ENCODE data around the gene PROKR1.
"Not testable (repeated sequence)": the region's sequence is repeated elsewhere in the genome, so short reads cannot be mapped to it uniquely, and the experiment has no call there.

The PROKR1 gene

DNA sequence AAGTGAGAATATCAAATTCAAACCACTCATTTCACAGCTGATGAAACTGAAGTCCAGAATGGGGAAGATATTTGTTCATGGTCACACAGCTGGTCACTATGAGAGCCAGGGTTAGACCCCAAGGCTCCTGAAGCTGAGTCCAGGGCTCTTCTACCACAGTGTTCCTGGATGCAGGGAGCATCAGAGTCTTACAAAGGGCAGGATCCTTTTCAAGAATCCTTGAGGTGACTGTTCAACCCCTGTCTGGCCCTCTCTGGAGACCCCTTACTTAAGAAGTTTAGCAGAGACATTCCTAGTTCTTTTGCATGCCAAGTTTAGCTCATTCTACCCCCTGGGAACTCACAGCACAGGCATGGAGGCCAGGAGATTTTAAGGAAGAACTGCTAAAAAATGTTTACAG is 15.7 kb downstream of the PROKR1 start:
- DNase-seq, result no peak

DNA sequence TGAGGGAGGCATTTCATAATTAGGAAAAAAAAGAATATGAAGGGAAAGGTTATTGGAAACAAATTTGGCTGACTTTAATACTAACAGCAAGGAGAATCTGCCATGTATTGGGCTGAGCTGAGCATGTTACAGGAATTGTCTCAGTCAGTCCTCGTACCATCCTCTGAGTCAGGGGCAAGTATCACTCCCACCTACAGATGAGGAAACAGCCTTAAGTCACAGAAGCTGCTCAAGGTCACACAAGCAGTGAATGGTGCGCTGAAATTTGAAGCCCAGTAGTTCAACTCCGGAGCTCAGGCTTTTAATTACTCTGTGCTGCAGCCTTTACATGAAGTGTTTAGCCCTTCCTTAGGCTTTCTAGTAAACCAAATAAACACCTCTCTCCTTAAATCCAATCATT is 17.3 kb downstream of the PROKR1 start:
- DNase-seq, result no peak

DNA sequence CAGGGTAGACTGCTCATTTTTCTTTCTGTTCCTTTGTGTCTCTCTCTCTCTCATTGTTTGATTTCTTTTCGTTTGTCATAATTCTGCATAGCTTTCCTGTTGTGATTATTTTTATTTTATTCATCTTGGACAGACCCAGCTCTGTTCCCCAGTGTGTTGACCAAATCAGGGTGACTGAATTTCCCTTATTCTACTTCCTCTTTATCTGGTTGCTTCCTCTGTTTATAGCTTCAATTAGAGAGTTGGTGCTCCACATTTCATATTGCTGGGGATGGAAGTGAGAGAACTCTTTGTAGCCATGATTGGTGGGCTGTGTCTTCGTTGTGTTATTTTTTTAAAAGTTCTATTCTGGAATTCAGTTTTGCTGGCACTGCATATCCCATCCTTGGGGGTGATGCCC is 19.1 kb downstream of the PROKR1 start:
- DNase-seq, result no peak

DNA sequence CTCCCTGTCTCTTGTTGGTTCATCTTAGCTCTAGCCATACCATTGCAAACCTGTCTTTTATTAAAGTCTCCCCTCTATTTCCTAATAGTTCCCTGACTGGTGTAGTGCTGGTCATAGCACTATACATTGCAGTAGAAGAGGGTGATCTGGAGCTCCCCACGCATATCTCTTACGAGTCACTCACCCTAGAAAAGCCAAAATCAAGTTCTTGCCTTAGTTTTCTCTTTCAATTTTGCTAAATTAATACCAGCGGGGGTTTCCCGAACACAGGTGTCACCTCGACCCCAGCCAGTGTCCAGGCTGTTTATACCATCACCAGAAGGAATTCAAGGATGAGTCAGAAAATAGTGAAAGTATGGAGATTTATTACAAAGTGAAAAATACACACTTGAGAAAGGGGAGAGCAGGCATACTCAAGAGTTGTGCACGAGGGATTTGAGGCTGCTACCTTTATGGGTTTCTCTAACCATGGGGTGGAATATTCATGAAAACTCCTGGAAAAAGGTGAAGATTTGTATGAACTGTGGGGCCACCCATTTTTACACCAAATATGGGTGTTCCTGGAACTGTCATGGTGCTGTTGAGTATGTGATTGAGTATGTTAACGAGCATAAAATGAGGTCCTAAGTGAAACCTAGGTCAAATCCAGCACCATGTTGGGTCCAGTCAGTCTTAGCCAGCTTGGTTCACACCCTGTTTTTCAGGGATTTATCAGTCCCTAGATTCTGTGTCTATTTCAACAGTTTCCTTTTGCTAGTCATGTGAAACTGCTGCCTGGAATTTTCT is 20.2 kb downstream of the PROKR1 start:
- DNase-seq, result no peak

DNA sequence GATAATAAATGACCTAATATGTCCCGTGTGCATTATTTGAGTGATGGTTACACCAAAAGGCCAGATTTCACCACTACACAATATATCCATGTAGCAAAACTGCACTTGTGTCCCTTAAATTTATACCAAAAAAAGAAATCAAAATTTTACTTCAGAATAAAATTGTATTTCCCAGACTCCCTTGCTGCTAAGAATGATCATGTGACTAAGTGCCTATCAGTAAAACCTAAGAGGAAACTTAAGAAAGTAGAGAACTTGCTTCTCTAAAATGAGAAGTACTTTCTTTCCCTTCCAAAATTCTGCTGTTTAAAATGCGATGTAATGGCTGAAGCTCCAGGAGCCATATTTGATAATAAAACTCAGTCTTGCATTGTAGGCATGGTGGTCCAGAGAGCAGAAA is 24.0 kb downstream of the PROKR1 start:
- no peak for DNase-seq

DNA sequence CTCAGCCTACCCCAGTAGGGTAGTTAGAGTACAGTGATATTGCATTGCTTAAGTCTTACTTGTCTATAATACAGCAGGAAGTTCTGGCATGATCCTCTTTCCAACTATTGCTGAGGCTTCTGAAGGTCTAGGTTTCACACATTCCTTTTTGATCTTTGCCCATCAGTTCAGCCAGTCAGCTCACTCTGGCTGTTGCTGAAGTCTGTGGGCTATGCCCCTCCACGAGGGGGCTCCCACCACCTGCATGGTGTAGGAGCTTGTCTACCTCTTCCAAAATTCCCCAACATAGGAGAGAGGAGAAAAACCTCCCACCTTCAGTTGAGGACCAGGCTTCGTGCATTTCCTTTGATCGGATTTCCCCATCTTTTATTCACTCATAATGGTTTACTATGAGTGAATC is 26.3 kb downstream of the PROKR1 start:
- no peak for DNase-seq

DNA sequence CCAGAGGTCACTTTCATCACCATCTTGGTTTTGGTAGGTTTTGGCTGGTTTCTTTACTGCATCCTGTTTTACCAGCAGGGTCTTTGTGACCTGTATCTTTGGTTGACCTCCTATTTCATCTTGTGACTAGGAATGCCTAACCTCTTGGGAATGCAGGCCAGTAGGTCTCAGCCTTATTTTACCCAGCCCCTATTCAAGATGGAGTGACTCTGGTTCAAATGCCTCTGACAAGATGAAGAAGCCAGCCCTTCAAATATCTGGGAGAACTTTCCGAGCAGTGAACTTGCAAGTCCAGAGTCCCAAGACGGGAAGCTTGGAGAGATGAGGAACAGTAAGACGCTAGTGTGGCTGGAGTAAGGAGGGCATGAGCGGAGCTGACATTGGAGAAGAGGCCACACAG is 28.6 kb downstream of the PROKR1 start:
- no peak for DNase-seq

DNA sequence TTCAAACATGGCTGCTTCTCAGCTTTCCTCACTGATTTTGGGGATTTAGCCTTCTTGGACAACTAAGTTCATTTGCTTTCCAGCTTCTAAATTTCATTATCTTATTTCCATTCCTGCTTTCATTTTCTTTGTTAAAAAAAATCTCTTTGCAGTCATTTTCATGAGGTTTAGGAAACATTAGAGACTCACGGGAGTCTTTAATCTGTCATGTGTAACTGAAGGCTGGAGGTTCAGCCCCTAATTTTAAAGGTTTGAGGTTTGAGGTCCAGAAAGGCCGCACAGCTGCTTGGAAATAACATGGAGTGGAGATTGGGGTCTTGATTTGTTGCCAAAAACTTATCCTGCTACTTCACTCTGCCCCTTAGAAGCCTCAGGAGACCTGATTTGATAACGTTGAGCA is 30.3 kb downstream of the PROKR1 start:
- DNase-seq, result no peak

DNA sequence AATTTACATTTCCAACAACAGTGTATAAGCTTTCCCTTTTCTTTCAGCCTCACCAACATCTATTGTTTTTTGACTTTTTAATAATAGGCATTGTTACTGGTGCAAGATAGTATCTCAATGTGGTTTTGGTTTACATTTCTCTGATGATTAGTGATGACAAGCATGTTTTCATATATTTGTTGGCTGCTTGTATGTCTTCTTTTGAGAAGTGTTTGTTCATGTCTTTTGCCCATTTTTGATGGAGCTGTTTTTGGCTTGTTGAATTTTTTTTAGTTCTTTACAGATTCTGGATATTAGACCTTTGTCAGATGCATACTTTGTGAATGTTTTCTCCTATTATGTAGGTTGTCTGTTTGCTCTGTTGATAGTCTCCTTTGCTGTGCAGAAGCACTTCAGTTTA is 32.1 kb downstream of the PROKR1 start:
- DNase-seq, result no peak

DNA sequence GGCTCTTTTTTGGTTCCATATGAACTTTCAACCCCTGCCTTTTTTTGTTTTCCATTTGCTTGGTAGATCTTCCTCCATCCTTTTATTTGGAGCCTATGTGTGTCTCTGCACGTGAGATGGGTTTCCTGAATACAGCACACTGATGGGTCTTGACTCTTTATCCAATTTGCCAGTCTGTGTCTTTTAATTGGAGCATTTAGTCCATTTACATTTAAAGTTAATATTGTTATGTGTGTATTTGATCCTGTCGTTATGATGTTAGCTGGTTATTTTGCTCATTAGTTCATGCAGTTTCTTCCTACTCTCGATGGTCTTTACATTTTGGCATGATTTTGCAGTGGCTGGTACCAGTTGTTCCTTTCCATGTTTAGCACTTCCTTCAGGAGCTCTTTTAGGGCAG is 34.5 kb downstream of the PROKR1 start:
- DNase-seq, result not testable (repeated sequence)

DNA sequence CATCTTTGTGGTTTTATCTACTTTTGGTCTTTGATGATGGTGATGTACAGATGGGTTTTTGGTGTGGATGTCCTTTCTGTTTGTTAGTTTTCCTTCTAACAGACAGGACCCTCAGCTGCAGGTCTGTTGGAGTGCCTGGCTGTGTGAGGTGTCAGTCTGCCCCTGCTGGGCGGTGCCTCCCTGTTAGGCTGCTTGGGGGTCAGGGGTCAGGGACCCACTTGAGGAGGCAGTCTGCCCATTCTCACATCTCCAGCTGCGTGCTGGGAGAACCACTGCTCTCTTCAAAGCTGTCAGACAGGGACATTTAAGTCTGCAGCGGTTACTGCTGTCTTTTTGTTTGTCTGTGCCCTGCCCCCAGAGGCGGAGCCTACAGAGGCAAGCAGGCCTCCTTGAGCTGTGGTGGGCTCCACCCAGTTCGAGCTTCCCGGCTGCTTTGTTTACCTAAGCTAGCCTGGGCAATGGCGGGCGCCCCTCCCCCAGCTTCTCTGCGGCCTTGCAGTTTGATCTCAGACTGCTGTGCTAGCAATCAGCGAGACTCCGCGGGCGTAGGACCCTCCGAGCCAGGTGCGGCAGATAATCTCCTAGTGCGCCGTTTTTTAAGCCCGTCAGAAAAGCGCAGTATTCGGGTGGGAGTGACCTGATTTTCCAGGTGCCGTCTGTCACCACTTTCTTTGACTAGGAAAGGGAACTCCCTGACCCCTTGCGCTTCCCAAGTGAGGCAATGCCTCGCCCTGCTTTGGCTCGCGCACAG is 36.0 kb downstream of the PROKR1 start:
- DNase-seq, result not testable (repeated sequence)

DNA sequence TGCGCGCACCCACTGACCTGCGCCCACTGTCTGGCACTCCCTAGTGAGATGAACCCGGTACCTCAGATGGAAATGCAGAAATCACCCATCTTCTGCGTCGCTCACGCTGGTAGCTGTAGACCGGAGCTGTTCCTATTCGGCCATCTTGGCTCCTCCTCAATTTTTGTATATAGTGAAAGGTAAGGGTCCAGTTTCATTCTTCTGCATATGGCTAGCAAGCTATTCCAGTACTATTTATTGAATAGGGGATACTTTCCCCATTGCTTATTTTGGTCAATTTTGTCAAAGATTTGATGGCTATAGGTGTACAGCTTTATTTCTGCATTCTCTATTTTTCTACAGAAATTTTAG is 36.5 kb downstream of the PROKR1 start:
- not testable (repeated sequence) for DNase-seq

DNA sequence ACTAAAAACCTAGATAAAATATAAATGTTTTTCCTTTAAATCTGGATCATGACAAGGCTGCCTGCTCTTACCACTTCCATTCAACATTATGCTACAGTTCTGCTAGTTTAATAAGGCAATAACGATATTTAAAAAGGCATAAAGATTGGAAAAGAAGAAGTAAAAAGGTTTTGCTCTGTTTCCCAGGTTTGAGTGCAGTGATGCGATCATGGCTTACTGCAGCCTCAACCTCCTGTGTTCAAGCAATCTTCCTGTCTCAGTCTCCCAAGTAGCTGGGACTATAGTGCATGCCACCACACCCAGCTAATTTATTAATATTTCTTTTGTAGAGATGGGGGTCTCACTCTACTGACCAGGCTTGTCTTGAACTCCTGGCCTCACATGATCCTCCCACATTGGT is 40.8 kb downstream of the PROKR1 start:
- DNase-seq, result no peak

DNA sequence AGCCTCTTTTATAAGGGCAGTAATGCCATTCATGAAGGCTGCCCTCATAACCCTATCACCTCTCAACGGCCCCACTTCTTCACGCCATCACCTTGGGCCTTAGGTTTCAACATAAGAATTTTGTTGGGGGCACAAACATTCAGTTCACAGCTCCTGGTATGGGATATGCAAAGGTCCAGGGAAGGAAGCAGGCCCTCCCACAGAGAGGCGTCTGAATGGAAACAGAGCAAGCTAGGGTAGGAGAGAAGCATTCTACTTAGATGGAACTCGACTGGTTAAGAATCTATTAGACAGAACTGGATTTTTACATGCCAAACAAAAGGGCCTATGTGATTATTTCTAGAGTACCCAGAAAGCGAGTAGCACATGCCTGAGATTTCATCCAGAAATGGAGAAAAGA is 42.8 kb downstream of the PROKR1 start:
- no peak for DNase-seq

DNA sequence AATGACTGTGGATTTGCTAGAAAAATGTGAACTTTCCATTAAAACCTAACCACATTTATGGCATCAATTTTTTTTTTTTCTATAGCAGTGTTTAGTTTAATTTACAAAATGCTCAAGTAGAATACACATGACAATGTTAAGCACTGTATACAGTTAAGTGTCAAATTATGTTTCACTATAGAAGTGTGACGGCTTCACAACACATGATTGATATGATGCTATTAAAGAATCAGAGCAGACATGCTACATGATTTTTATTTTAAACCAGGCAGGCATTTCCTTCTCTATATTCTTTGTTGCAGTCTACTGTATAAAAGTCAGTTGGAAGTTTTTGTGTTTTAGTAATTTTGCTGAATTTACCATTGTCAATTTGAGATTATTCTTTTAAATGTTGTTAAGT is 43.6 kb downstream of the PROKR1 start:
- DNase-seq, result no peak

DNA sequence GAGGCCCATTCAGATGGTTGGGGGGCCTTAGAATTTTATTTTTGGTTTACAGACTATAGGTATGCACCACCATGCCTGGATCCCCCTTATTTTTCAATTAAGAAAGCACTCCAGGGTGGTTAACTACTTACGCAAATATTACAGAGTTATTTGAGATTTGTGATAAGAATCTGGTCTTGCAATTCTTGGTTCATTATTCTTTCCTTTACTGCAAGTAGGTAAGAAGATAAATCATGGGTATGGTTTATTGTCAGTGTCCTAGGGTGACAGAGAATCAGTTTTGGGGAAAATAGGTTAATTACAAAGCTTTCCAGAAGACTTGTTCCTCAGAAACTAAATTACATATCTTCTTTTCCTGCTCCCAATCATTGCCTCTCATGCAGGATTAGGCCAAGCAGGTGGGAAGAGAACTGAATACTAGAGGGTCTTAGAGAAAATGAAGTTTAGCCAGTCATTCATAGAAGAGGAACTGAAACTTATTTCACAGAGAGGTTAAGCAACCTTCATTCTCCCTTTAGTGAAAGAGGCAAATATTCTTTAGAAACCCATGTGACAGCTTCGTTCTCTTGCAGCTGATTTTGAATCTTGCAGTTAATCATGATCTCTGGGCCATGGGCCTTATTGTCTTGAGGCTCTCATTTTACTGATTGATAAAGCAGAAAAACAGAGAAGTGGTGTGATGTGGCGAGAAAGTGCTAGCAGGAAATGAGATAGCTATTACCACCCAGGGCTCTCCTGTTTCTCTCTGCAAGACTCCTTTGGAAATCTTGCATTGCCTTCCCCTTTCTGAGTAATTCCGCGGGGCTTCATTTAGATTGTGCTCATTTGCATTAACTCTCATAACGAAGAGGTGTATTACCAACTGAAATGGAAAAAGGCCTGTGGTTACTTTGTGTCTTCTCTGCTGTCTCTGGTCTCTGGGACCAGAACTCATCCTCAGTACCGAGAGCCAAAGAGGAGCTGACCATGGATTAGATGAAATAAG is 46.5 kb downstream of the PROKR1 start:
- DNase-seq, result no peak

DNA sequence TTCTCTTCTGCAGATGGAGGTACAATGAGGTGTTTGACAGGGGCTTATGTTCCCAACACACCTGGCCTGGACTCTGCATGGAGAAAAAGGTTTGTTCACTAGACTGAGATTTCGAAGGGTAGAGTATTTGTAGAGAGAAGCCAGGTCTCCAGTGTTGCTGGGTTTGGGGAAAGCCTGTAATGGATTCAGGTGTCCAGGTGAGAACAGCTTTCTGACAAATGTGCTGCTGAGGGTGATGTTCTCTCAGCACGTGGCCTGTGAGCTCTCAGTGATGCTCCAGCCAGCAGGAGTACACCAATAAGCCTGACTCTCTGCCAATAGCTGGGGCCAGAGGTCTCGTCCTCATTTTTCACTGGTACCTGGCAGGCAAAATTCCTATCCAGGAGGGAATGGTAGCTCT is 47.5 kb downstream of the PROKR1 start:
- DNase-seq, result no peak

DNA sequence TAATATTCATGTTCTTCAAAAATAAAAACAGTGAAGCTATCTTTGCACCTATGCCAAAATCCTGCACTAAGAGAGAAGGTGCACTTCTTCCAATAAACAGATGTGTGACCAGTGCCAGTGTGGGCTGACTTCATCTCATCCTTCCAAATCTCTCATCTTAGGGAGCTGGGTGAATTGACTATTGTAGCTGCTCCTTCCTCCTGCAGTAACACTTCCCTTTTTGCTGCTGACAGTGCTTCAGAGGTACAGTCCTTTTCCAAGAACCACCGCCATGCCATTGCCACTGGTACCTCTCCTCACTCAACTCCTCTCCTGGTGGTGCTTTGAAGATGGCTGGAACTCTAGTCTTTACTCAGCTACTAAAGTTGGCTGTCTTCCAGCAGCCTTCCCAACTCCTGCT is 49.1 kb downstream of the PROKR1 start:
- DNase-seq, result no peak

DNA sequence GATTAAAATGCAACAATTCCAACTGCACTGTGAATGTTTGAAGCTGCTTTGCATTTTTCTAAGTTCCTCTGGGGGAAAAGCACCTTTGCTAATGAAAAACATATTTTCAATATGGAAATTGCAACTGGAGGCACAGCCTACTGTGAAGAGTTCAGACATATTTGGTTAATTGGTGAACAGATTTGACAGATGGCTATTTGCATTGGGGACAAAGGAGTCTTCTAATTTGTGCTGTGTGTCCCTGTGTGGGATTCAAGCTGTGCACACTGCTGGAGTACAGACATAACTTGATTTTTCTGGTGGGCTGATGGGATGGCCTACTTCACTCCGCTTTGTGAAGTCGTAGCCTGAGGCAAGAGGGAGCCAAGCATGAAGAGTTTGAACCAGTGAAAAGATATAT is 50.6 kb downstream of the PROKR1 start:
- DNase-seq, result no peak

DNA sequence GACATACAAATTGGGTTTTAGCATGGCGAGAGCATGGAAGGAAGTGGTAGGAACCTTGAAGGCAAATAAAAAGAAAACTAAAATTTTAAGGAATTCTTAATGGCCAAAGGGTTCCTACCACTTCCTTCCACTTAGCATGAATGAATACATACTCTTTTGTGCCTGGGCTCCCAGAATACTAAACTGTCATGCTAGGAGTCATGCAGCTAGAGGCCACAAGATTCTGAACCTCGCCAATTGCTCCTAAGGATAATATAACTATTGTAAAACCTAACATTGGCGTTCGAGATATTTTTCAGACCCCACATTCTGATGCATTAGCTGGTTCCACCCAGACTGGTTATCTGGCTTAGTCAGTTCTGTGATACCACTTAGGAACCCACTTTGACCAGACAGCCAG is 52.6 kb downstream of the PROKR1 start:
- DNase-seq, result no peak

DNA sequence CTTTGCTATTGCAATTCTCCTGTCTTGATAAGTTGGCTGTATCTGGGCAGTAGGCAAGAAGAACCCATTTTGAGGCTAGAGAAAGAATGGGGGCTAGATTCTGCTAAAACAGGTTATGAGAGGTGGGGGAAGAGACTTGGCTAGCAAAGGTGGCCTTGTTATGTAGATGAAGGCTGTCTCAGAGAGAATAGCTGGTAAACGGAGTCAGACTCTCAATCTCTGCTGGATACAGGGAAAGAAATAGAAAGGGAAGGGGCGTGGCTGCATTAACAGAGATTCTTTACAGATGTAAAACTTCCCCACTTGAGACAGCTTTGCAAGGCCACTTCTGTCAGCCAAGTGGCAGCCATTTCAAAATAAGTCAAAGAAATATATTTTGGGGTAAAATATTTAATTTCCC is 53.2 kb downstream of the PROKR1 start:
- no peak for DNase-seq

DNA sequence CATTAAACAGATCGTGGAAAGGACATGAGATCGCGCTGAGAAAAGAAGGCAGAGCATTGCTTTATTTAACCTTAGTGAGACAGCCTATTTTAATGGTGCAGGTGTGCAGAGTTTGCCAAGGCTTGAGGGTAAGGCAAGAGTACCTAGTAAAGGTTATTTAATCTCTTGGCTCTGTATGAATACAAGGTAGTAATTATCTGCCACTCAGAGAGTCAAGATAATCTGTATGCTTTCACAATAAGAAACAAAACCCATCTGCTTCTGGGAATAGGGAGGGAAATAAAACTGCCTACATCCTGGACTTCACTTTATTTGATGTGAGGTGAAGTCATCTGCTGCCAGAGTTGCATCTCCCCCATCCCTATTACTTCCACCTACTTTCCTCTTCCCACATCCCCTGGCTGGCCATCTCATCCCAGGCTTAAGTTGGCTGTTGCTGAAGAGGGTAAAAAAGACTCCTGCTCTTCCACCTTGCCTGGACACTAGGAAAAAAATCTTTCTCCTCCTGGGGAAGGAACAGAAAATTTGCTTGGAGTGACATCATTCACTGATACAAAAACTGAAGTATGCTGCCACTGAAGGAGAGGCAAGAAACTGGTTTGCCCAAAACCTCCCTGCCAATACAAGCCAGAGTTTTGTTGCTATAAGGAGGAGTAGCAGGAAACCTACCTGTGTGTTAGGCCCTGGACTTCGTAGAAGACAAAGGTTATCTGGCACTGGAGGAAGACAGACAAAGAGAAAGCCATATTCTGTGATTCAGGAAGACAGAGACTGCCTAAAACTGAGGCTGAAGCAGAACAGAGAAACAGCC is 55.4 kb downstream of the PROKR1 start:
- DNase-seq, result no peak

DNA sequence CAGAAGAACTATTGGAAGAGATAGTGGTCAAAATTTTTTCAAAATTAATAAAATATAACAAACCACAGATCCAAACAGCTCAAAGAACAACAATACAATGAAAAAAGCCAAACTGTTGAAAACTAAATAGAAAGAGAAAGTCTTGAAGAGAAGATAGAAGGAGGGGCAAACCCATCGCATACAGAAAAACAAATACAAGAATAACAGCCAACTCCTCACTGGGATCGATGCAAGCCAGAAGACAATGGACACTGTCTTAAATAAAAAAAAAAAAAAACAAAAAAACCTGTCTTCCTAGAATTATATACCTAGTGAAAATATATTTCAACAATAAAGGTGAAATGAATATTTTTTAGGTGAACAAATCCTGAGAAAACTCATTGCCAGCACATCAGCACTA is 57.2 kb downstream of the PROKR1 start:
- no peak for DNase-seq
